GM12873 (cell line): ENCODE results near the gene PSMC3.

Experiments used
- CTCF ChIP-seq: IDR thresholded peaks from 2 replicates; pipeline ENCODE4 v1.5.1; 2012; ENCODE audit warnings: low read depth, mild to moderate bottlenecking, moderate library complexity, low read length, control low read depth; ENCODE audit not compliant: insufficient read depth; ENCODE audit errors: missing control alignments

The PSMC3 gene

GRCh38 chr11:47415949-47416472 lies 10.2 kb downstream of the PSMC3 start:
- no peak for TF ChIP-seq CTCF

GRCh38 chr11:47415091-47415854 lies 11.0 kb downstream of the PSMC3 start:
- no peak for TF ChIP-seq CTCF

GRCh38 chr11:47414685-47415070 lies 11.6 kb downstream of the PSMC3 start:
- no peak for TF ChIP-seq CTCF

- TF ChIP-seq CTCF, result no peak
Observed at GRCh38 chr11:47413908-47414684, 12.1 kb downstream of the PSMC3 start.

GRCh38 chr11:47413351-47413750 lies 12.9 kb downstream of the PSMC3 start:
- no peak for TF ChIP-seq CTCF

GRCh38 chr11:47411884-47412746 lies 14.1 kb downstream of the PSMC3 start:
- peak; percentile 96 for TF ChIP-seq CTCF
